ENCODE data around the gene ANKRD31.
"Not testable (repeated sequence)": the region's sequence is repeated elsewhere in the genome, so short reads cannot be mapped to it uniquely, and the experiment has no call there.

Gene ANKRD31

GRCh38 chr5:75202935-75203334 is 33.7 kb downstream of the ANKRD31 start:
- Histone ChIP-seq H3K4me1 (peaks cover 3% of the 10 kb centered on the region; the same call in 1 of the 2 replicates), H3K27me3 (ENCODE audit: low read depth) (no peaks in the 10 kb centered on the region), H3K4me3 (no peak overlapping the region), H3K9me3 (no peaks in the 10 kb centered on the region), H3K36me3 (replicated peaks) (no peaks in the 10 kb centered on the region)
- DNase-seq (ENCODE audit: low spot score in 2 of 2) = no peak
- in situ Hi-C loops (cut with MboI; ENCODE audit: low sequenced_read_pairs) = no loop called here

GRCh38 chr5:75200776-75201175 is 35.9 kb downstream of the ANKRD31 start:
- Histone ChIP-seq H3K27me3 (ENCODE audit: low read depth) (no peaks in the 10 kb centered on the region), H3K36me3 (replicated peaks) (no peaks in the 10 kb centered on the region), H3K4me3 (no peak overlapping the region), H3K4me1 (peaks cover 3% of the 10 kb centered on the region; the same call in 1 of the 2 replicates), H3K9me3 (no peaks in the 10 kb centered on the region)
- DNase-seq (ENCODE audit: low spot score in 2 of 2) = no peak
- in situ Hi-C loops (cut with MboI; ENCODE audit: low sequenced_read_pairs) = no loop called here

GRCh38 chr5:75199946-75200345 is 36.7 kb downstream of the ANKRD31 start:
- Histone ChIP-seq H3K4me1 (peaks cover 3% of the 10 kb centered on the region; the same call in 1 of the 2 replicates), H3K9me3 (no peaks in the 10 kb centered on the region), H3K4me3 (no peak overlapping the region), H3K27me3 (ENCODE audit: low read depth) (no peaks in the 10 kb centered on the region), H3K36me3 (replicated peaks) (no peaks in the 10 kb centered on the region)
- no peak for DNase-seq (ENCODE audit: low spot score in 2 of 2)
- in situ Hi-C loops (cut with MboI; ENCODE audit: low sequenced_read_pairs) = no loop called here

GRCh38 chr5:75199071-75199470 is 37.6 kb downstream of the ANKRD31 start:
- no peaks in the 10 kb centered on the region for H3K9me3 ChIP-seq
- peaks cover 3% of the 10 kb centered on the region; the same call in 1 of the 2 replicates for H3K4me1 ChIP-seq
- no peak for DNase-seq (ENCODE audit: low spot score in 2 of 2)
- H3K27me3 ChIP-seq (ENCODE audit: low read depth) = no peaks in the 10 kb centered on the region
- no peaks in the 10 kb centered on the region for H3K36me3 ChIP-seq (replicated peaks)
- no peak overlapping the region for H3K4me3 ChIP-seq
- in situ Hi-C loops (cut with MboI; ENCODE audit: low sequenced_read_pairs) = no loop called here

GRCh38 chr5:75197745-75198144 is 38.9 kb downstream of the ANKRD31 start:
- peaks cover 3% of the 10 kb centered on the region; the same call in 1 of the 2 replicates for H3K4me1 ChIP-seq
- no peak for DNase-seq (ENCODE audit: low spot score in 2 of 2)
- no peak overlapping the region for H3K4me3 ChIP-seq
- H3K27me3 ChIP-seq (ENCODE audit: low read depth) = no peaks in the 10 kb centered on the region
- no peaks in the 10 kb centered on the region for H3K9me3 ChIP-seq
- in situ Hi-C loops (cut with MboI; ENCODE audit: low sequenced_read_pairs) = no loop called here
- no peaks in the 10 kb centered on the region for H3K36me3 ChIP-seq (replicated peaks)

GRCh38 chr5:75192804-75193203 is 43.9 kb downstream of the ANKRD31 start:
- H3K4me1 ChIP-seq = no peaks in the 10 kb centered on the region
- H3K27me3 ChIP-seq (ENCODE audit: low read depth) = no peaks in the 10 kb centered on the region
- DNase-seq (ENCODE audit: low spot score in 2 of 2) = no peak
- H3K9me3 ChIP-seq = no peaks in the 10 kb centered on the region
- H3K36me3 ChIP-seq (replicated peaks) = no peaks in the 10 kb centered on the region
- H3K4me3 ChIP-seq = no peak overlapping the region
- in situ Hi-C loops (cut with MboI; ENCODE audit: low sequenced_read_pairs) = no loop called here

- Histone ChIP-seq H3K36me3 (replicated peaks) (no peaks in the 10 kb centered on the region), H3K4me1 (no peaks in the 10 kb centered on the region), H3K27me3 (ENCODE audit: low read depth) (no peaks in the 10 kb centered on the region), H3K4me3 (no peak overlapping the region), H3K9me3 (no peaks in the 10 kb centered on the region)
- in situ Hi-C loops (cut with MboI; ENCODE audit: low sequenced_read_pairs) = no loop called here
- no peak for DNase-seq (ENCODE audit: low spot score in 2 of 2)
Observed at GRCh38 chr5:75192264-75192663, 44.4 kb downstream of the ANKRD31 start.

- Histone ChIP-seq H3K9me3 (no peaks in the 10 kb centered on the region), H3K4me1 (no peaks in the 10 kb centered on the region), H3K4me3 (no peak overlapping the region), H3K36me3 (replicated peaks) (no peaks in the 10 kb centered on the region), H3K27me3 (ENCODE audit: low read depth) (no peaks in the 10 kb centered on the region)
- no peak for DNase-seq (ENCODE audit: low spot score in 2 of 2)
- in situ Hi-C loops (cut with MboI; ENCODE audit: low sequenced_read_pairs) = no loop called here
Observed at GRCh38 chr5:75190227-75190626, 46.5 kb downstream of the ANKRD31 start.

- in situ Hi-C loops (cut with MboI; ENCODE audit: low sequenced_read_pairs) = no loop called here
- Histone ChIP-seq H3K4me3 (no peak overlapping the region), H3K36me3 (replicated peaks) (no peaks in the 10 kb centered on the region), H3K9me3 (no peaks in the 10 kb centered on the region), H3K4me1 (no peaks in the 10 kb centered on the region), H3K27me3 (ENCODE audit: low read depth) (no peaks in the 10 kb centered on the region)
- DNase-seq (ENCODE audit: low spot score in 2 of 2) = no peak
Observed at GRCh38 chr5:75189353-75189752, 47.3 kb downstream of the ANKRD31 start.

GRCh38 chr5:75185763-75186162 is 50.9 kb downstream of the ANKRD31 start:
- no peak for DNase-seq (ENCODE audit: low spot score in 2 of 2)
- peaks cover 5% of the 10 kb centered on the region; the same call in 1 of the 2 replicates for H3K27me3 ChIP-seq (ENCODE audit: low read depth)
- no peaks in the 10 kb centered on the region for H3K9me3 ChIP-seq
- in situ Hi-C loops (cut with MboI; ENCODE audit: low sequenced_read_pairs) = no loop called here
- no peaks in the 10 kb centered on the region for H3K4me1 ChIP-seq
- no peak overlapping the region for H3K4me3 ChIP-seq
- no peaks in the 10 kb centered on the region for H3K36me3 ChIP-seq (replicated peaks)

GRCh38 chr5:75176009-75176408 is 60.7 kb downstream of the ANKRD31 start:
- H3K4me3 ChIP-seq; DNase-seq (ENCODE audit: low spot score in 2 of 2); H3K27me3 ChIP-seq (ENCODE audit: low read depth); in situ Hi-C loops (cut with MboI; ENCODE audit: low sequenced_read_pairs); H3K36me3 ChIP-seq (replicated peaks); H3K9me3 ChIP-seq; H3K4me1 ChIP-seq: not testable (repeated sequence)

- in situ Hi-C loops (cut with MboI; ENCODE audit: low sequenced_read_pairs); H3K27me3 ChIP-seq (ENCODE audit: low read depth); H3K4me3 ChIP-seq; DNase-seq (ENCODE audit: low spot score in 2 of 2); H3K4me1 ChIP-seq; H3K36me3 ChIP-seq (replicated peaks); H3K9me3 ChIP-seq: not testable (repeated sequence)
Observed at GRCh38 chr5:75174872-75175271, 61.8 kb downstream of the ANKRD31 start.

- DNase-seq (ENCODE audit: low spot score in 2 of 2) = no peak
- no peaks in the 10 kb centered on the region for H3K9me3 ChIP-seq
- H3K36me3 ChIP-seq (replicated peaks) = no peaks in the 10 kb centered on the region
- in situ Hi-C loops (cut with MboI; ENCODE audit: low sequenced_read_pairs) = no loop called here
- no peaks in the 10 kb centered on the region for H3K4me1 ChIP-seq
- H3K27me3 ChIP-seq (ENCODE audit: low read depth) = no peaks in the 10 kb centered on the region
- no peak overlapping the region for H3K4me3 ChIP-seq
Observed at GRCh38 chr5:75169516-75169915, 67.2 kb downstream of the ANKRD31 start.

GRCh38 chr5:75168026-75168735 is 68.5 kb downstream of the ANKRD31 start:
- in situ Hi-C loops (cut with MboI; ENCODE audit: low sequenced_read_pairs) = no loop called here
- no peak overlapping the region for H3K4me3 ChIP-seq
- H3K4me1 ChIP-seq = no peaks in the 10 kb centered on the region
- H3K27me3 ChIP-seq (ENCODE audit: low read depth) = no peaks in the 10 kb centered on the region
- H3K9me3 ChIP-seq = no peaks in the 10 kb centered on the region
- no peak for DNase-seq (ENCODE audit: low spot score in 2 of 2)
- H3K36me3 ChIP-seq (replicated peaks) = no peaks in the 10 kb centered on the region

- H3K4me3 ChIP-seq = no peak overlapping the region
- in situ Hi-C loops (cut with MboI; ENCODE audit: low sequenced_read_pairs) = no loop called here
- no peaks in the 10 kb centered on the region for H3K4me1 ChIP-seq
- no peaks in the 10 kb centered on the region for H3K9me3 ChIP-seq
- no peaks in the 10 kb centered on the region for H3K36me3 ChIP-seq (replicated peaks)
- DNase-seq (ENCODE audit: low spot score in 2 of 2) = no peak
- H3K27me3 ChIP-seq (ENCODE audit: low read depth) = no peaks in the 10 kb centered on the region
Observed at GRCh38 chr5:75167345-75167744, 69.3 kb downstream of the ANKRD31 start.

Data from HAP-1 (cell line).